GM21737 (cell line): ENCODE results near the gene BPIFB1.

Source experiments
- ATAC-seq: cut with Tn5 transposase; IDR thresholded peaks from one replicate; pipeline ENCODE4 v1.9.1; 2021; ENCODE audit warnings: mild to moderate bottlenecking, moderate library complexity; ENCODE audit not compliant: unreplicated experiment

The BPIFB1 gene

GRCh38 chr20:33272155-33272873 is 10.7 kb upstream of the BPIFB1 start:
- ATAC-seq, result no peak

- no peak for ATAC-seq
Measured at GRCh38 chr20:33273117-33273851, 9.7 kb upstream of the BPIFB1 start.

GRCh38 chr20:33275215-33275614 is 7.8 kb upstream of the BPIFB1 start:
- ATAC-seq, result no peak

- ATAC-seq, result no peak
Measured at GRCh38 chr20:33275871-33276270, 7.1 kb upstream of the BPIFB1 start.

- ATAC-seq, result no peak
Measured at GRCh38 chr20:33276303-33277113, 6.5 kb upstream of the BPIFB1 start.

GRCh38 chr20:33277471-33278441 is 5.3 kb upstream of the BPIFB1 start:
- no peak for ATAC-seq

GRCh38 chr20:33278700-33279099 is 4.3 kb upstream of the BPIFB1 start:
- ATAC-seq, result no peak

GRCh38 chr20:33279261-33279910 is 3.6 kb upstream of the BPIFB1 start:
- ATAC-seq, result no peak

- no peak for ATAC-seq
Measured at GRCh38 chr20:33280000-33280680, 2.9 kb upstream of the BPIFB1 start.

GRCh38 chr20:33280775-33281174 is 2.2 kb upstream of the BPIFB1 start:
- ATAC-seq, result no peak

GRCh38 chr20:33281550-33282146 is 1.4 kb upstream of the BPIFB1 start:
- ATAC-seq, result no peak

- ATAC-seq, result no peak
Measured at GRCh38 chr20:33282196-33282934, 649 bp upstream of the BPIFB1 start.

- ATAC-seq, result no peak
Measured at GRCh38 chr20:33284284-33284683, 1.3 kb downstream of the BPIFB1 start.

- ATAC-seq, result no peak
Measured at GRCh38 chr20:33284937-33285336, 1.9 kb downstream of the BPIFB1 start.

- ATAC-seq, result no peak
Measured at GRCh38 chr20:33285861-33286495, 3.0 kb downstream of the BPIFB1 start.

GRCh38 chr20:33287884-33288283 is 4.9 kb downstream of the BPIFB1 start:
- no peak for ATAC-seq

- no peak for ATAC-seq
Measured at GRCh38 chr20:33290852-33291251, 7.8 kb downstream of the BPIFB1 start.

GRCh38 chr20:33291416-33291815 is 8.4 kb downstream of the BPIFB1 start:
- no peak for ATAC-seq
